ENCODE measurements around the gene GBX1. TPM values are rescaled to one million over a fixed set of nuclear protein-coding genes. Genes with fewer than 3 reads are reported as not detected.

Gene GBX1
- total RNA-seq, 2 donors from 2014 or later = 0.31 TPM; not detected in 1

- DNase-seq (ENCODE audit: low spot score in 2 of 2) = no peak
- Mint-ChIP-seq H3K36me3 (no peaks in the 10 kb centered on the region), H3K9me3 (no peaks in the 10 kb centered on the region), H3K27ac (no peak overlapping the region)
- ATAC-seq = no peak
These were observed 9.7 kb downstream of the GBX1 start for GRCh38 chr7:151157645-151158329.

DNA sequence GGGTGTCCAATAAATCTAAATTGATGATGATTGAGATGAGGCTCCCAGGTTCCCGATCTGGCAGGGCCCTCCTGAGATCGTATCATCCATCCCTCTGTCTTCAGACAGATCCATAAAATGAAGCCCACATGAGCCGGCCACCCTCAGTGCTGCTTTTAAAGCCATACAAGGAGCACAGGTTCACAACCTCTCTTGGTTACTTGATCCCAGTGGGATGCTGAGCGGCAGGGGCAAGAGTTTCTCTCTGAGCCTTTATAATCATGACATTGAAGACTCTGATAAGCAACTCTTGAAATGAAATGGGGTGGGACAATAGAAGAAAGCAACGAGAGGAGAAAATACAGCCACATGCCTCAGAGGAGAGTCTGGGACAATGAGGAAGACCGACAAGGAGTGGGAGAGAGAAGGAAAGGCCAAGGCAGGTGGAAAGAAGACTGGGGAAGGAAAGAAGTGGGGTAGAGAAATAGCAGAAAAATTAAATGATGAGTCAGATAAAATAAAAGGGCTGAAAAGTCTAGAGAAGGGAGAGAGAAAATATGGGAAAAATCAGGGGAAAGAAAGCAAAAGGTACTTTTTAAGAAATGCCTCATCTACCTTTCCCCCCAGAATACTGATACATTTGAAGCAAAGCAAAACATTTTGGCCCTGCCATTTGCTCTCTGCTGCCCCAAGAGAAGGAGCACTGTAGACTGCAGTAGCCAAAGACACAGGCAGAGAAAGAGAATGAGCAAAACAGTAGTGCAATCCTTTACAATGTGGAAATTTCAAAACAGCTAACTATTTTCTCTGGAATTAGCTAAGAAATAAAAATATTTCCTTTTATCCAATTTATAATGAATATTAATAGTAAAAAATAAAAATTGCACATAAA is 14.6 kb downstream of the GBX1 start:
- H3K9me3 Mint-ChIP-seq = no peaks in the 10 kb centered on the region
- ATAC-seq (no peak), DNase-seq (ENCODE audit: low spot score in 2 of 2) (no peak)
- H3K36me3 Mint-ChIP-seq = no peaks in the 10 kb centered on the region
- no peak overlapping the region for H3K27ac Mint-ChIP-seq

DNA sequence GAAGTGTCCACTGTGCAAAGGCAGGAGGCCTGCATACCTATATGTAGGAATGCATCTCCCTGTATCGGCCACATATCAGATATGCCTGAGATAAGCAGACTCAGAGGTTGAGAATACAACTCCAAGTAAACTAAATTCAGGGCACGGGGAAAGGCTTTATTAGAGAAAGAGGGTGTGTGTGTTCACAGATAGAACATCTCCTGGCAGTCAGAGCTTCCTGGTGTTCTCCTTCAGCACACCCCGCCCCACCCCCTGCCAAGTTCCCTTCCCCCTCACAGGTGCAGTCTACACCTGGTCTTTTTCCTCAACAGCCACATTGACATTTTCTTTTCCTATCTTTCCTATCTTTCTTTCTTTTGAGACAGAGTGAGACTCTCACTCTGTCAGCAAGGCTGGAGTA is 17.1 kb downstream of the GBX1 start:
- H3K9me3 Mint-ChIP-seq = no peaks in the 10 kb centered on the region
- H3K27ac Mint-ChIP-seq = no peak overlapping the region
- no peak for ATAC-seq
- DNase-seq (ENCODE audit: low spot score in 2 of 2) = no peak
- no peaks in the 10 kb centered on the region for H3K36me3 Mint-ChIP-seq

DNA sequence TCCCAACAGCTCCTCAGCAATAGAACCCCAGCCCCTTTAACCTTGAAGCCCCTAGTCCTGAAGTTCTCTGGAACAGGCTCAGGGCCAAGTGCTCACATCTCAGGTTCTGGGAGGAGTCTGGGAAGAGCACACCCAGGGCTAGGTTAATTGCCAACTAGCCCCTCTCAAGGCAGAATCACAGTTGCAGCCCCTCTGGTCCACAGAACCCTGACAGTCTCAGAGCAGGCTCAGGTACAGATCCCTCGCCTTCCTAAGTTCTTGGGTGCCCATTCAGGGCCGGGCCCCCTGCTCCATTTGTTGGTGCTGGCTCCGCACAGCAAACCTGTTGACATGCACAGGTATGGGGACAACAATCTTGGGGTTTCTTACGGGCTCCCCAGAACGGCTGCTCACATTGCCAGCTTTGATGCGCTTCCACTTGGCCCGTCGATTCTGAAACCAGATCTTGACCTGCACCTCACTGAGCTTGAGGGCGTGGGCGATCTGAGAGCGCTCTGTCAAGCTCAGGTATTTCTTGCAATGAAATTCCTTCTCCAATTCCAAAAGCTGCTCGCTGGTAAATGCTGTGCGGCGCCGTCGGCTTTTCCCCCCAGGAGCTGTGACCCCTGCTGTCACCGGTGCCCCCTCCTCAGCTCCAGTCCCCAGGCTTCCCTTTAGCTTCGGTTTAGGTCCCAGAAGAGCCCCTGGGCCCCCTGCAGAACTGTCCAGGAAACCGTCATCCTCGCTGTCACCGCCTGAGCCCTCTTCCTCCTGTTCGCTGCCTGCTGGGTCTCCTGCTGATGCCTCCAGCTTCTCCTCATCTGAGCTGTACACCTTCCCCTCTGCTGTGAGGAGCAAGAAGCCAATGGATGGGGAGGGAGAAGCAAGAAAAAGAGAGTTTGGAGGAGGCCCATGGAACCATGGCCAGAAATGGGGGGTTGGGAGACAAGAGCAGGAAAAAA is 18.9 kb downstream of the GBX1 start:
- DNase-seq (ENCODE audit: low spot score in 2 of 2) (peak in 1 of 2 donors; percentile 23), ATAC-seq (peak in 1 of 2 donors; percentile 31)
- Mint-ChIP-seq H3K9me3 (no peaks in the 10 kb centered on the region), H3K27ac (no peak overlapping the region), H3K36me3 (no peaks in the 10 kb centered on the region)

- DNase-seq (ENCODE audit: low spot score in 2 of 2) = no peak
- H3K36me3 Mint-ChIP-seq = no peaks in the 10 kb centered on the region
- H3K9me3 Mint-ChIP-seq = no peaks in the 10 kb centered on the region
- H3K27ac Mint-ChIP-seq = no peak overlapping the region
- no peak for ATAC-seq
These were observed 20.7 kb downstream of the GBX1 start for GRCh38 chr7:151146761-151147160.

GRCh38 chr7:151144387-151144786 is 23.1 kb downstream of the GBX1 start:
- ATAC-seq (no peak), DNase-seq (ENCODE audit: low spot score in 2 of 2) (no peak)
- no peaks in the 10 kb centered on the region for H3K9me3 Mint-ChIP-seq
- no peaks in the 10 kb centered on the region for H3K36me3 Mint-ChIP-seq
- no peak overlapping the region for H3K27ac Mint-ChIP-seq

DNA sequence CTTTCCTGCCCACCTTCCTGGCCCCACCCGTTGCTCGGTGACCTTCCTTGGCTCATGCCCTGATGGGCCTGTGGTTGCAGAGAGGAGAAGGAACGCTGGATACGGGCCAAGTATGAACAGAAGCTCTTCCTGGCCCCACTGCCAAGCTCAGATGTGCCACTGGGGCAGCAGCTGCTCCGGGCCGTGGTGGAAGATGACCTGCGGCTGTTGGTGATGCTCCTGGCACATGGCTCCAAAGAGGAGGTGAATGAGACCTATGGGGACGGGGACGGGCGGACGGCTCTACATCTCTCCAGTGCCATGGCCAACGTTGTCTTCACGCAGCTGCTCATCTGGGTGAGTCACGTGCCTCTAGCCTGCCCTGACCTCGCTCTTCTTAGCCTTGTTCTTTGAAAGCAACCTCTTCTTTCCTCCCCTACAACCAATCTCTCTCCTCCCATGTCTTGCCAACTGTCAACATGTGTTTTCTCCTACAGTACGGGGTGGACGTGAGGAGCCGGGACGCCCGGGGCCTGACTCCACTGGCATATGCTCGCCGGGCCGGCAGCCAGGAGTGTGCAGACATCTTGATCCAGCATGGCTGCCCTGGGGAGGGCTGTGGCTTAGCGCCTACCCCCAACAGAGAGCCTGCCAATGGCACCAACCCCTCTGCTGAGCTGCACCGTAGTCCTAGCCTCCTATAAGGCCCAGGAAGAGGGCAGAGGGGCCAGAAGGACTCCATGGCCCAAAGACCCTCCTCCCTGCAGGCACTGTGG is 24.1 kb downstream of the GBX1 start:
- no peak overlapping the region for H3K27ac Mint-ChIP-seq
- DNase-seq (ENCODE audit: low spot score in 2 of 2) (peak in 1 of 2 donors; percentile 34), ATAC-seq (no peak)
- no peaks in the 10 kb centered on the region for H3K36me3 Mint-ChIP-seq
- no peaks in the 10 kb centered on the region for H3K9me3 Mint-ChIP-seq

DNA sequence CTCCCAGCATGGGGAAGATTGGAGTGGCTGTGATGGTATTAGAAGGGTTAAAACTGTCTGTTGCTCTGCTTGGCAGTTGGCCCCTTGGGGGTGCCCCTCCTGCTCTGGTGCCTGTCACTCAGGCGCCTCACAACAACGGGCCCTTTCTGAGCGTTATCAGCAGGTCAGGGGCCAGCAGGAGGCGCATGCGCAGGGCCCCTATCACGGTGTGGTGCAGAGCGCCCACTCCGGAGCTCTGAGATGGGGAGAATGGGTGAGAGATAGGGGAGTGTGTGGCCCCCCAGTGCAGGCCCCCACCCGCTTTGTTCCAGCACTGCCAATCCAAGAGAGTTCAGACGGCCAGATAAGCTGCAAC is 24.8 kb downstream of the GBX1 start:
- ATAC-seq = no peak
- Mint-ChIP-seq H3K9me3 (no peaks in the 10 kb centered on the region), H3K27ac (peak overlapping the region in 1 of 2 donors; percentile 11), H3K36me3 (no peaks in the 10 kb centered on the region)
- peak in 1 of 2 donors; percentile 38 for DNase-seq (ENCODE audit: low spot score in 2 of 2)

DNA sequence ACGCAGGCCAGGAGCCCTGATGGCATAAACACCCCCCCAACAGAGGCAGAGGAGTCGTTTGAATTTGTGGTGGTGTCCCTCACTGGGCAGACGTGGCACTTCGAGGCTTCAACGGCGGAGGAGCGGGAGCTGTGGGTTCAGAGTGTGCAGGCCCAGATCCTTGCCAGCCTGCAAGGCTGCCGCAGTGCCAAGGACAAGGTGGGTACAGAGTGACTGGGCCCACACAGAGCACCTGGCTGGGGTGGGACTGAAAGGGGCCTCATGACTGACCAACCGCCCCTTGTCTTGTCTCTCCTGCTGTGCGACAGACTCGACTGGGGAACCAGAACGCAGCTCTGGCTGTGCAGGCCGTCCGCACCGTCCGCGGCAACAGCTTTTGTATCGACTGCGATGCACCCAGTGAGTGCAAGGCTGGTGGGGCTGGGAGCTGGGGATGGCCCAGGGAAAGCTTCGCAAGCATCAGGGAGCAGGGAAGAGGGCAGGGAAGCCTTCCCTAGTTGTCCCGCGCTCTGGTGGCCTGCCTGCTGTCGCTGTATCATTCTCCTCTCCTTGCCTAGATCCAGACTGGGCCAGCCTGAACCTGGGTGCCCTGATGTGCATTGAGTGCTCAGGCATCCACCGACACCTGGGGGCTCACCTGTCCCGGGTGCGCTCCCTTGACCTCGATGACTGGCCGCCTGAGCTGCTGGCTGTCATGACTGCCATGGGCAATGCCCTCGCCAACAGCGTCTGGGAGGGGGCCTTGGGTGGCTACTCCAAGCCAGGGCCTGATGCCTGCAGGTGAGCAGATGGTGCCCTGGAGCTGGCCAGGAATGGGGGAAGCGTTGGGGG is 25.4 kb downstream of the GBX1 start:
- Mint-ChIP-seq H3K36me3 (no peaks in the 10 kb centered on the region), H3K27ac (no peak overlapping the region), H3K9me3 (no peaks in the 10 kb centered on the region)
- DNase-seq (ENCODE audit: low spot score in 2 of 2) = peak in 1 of 2 donors; percentile 39
- ATAC-seq = no peak

DNA sequence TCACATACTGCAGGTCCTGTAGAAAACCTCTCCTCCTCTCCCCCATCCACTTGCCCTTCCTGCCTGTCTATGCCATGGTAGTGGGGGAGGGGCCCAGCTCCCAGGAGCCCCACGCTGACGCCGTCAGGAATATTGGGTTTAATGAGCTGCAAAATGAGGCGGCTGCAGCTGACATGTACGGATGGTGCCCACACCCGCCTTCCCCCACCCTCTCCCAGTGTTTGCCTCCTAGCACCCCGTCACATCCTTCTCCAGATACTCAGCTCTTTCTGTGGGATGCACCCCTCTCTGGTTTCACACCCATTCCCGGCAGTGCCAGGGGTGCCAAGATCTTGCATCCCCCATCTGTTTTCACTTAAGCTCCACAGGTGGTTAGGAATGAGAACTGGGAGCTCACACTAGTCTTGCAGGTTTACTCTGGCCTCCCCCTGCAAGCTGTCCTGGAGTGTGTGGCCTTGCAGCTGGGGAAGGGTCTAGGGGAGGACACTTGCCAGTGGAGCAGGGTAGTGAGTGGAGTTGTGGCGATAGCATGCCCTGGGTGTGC is 26.1 kb downstream of the GBX1 start:
- ATAC-seq (no peak), DNase-seq (ENCODE audit: low spot score in 2 of 2) (peak in 1 of 2 donors; percentile 31)
- H3K27ac Mint-ChIP-seq = no peak overlapping the region
- no peaks in the 10 kb centered on the region for H3K9me3 Mint-ChIP-seq
- H3K36me3 Mint-ChIP-seq = no peaks in the 10 kb centered on the region

GRCh38 chr7:151140826-151141225 is 26.7 kb downstream of the GBX1 start:
- H3K27ac Mint-ChIP-seq = no peak overlapping the region
- ATAC-seq (no peak), DNase-seq (ENCODE audit: low spot score in 2 of 2) (no peak)
- no peaks in the 10 kb centered on the region for H3K9me3 Mint-ChIP-seq
- no peaks in the 10 kb centered on the region for H3K36me3 Mint-ChIP-seq

DNA sequence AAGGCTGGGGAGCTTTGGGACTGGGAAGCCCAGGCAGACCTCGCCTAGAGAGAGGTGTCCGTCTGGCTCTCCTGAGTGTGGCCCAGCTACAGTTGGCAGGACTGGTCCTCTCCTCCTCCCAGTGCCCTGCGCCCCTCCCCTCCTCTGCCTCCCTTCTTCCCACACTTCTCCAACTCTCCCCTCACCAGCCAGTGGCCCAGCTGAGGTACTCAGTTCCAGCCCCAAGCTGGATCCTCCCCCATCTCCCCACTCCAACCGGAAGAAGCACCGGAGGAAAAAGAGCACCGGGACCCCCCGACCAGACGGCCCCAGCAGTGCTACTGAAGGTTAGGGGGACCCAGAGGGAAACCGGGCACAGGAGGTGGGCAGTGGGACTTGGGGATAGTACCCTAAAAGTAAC is 27.7 kb downstream of the GBX1 start:
- Mint-ChIP-seq H3K36me3 (no peaks in the 10 kb centered on the region), H3K27ac (no peak overlapping the region), H3K9me3 (no peaks in the 10 kb centered on the region)
- no peak for ATAC-seq
- peak in 1 of 2 donors; percentile 20 for DNase-seq (ENCODE audit: low spot score in 2 of 2)

DNA sequence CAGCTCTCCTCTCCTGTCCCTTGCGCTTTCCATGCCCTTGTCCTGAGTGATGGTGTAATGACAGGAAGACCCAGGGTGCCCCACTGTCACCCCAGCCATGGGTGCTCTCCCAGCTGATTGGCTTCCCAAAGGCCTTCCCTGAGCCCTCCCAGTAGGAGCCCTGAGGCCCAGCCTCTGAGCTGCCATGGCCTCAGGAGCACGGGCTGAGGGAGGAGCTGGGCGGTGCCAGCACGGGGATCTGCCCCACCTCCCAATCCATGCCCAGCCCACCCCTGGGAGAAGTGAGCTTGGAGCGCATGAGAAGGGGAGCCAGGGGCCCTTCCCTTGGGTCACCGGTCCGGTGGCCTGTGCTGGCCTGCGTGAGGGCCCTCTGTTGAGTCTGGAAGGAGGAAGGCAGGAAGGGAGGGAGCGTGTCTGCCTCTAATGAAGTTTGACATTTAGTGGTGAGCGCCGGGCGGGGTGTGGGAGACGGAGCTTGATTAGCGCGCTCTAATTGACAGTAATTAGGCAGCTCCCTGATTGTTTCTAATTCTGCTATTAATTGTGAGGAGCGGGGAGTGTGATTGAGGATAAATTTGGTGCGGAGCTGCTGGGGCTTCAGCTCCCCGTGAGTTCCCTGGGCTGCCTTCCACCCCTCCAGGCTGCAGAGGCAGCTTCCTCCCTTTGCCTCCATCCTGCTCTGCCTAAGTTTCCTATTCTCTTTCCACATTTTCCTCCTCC is 28.3 kb downstream of the GBX1 start:
- Mint-ChIP-seq H3K27ac (peak overlapping the region in 1 of 2 donors; percentile 66), H3K36me3 (no peaks in the 10 kb centered on the region), H3K9me3 (no peaks in the 10 kb centered on the region)
- ATAC-seq = no peak
- peak in 1 of 2 donors; percentile 25 for DNase-seq (ENCODE audit: low spot score in 2 of 2)

DNA sequence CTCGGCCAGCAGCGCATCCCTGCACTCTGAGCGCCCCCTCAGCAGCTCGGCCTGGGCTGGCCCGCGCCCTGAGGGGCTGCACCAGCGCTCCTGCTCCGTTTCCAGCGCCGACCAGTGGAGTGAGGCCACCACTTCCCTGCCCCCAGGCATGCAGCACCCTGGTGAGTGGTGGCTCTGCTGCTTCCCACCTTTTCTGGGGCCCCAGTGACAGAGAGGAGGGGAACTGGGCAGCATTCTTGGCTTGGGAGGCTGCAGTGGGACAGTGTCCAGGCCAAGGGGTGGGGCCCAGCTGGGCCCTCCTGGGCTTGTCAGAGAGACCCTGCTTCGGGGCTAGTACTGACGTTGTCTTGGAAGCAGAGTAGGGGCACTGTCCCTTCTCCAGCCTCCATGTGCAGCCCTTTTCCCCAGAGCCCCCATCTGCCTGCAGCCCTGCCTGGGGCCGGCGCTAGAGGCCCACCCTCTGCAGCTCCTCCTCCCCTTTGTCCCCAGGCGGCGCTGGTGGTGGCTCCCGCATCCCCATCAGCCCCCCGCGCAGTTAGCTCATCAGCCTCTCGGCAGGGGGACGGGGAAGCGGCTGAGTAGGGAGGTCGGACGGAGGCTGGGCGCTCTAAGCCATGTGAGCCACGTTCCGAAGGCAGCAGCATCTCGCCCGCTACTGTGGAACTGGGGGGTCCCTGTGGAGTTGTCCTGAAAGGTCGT is 29.2 kb downstream of the GBX1 start:
- DNase-seq (ENCODE audit: low spot score in 2 of 2) = peak in 1 of 2 donors; percentile 38
- no peak overlapping the region for H3K27ac Mint-ChIP-seq
- ATAC-seq = no peak
- H3K9me3 Mint-ChIP-seq = no peaks in the 10 kb centered on the region
- no peaks in the 10 kb centered on the region for H3K36me3 Mint-ChIP-seq

All from activated naive CD4-positive, alpha-beta T cell treated with anti-CD3 and anti-CD28 coated beads, Interleukin-2, amount 50 U/mL, for 72 hours (primary cell).